Measurements from ENCODE around the gene CXCL14. TPM values are rescaled to one million over a fixed set of nuclear protein-coding genes. Genes with fewer than 3 reads are reported as not detected.

The CXCL14 gene
- total RNA-seq, 2 experiments from 2014 or later, result not detected

Other genes starting within 250 kb of the CXCL14 start
- 100 to 1,000 TPM; 253 to 258 TPM for gene MACROH2A1, start 179.8 kb downstream of the CXCL14 start, total RNA-seq
- gene DCANP1, start 131.6 kb downstream of the CXCL14 start, total RNA-seq, result not detected
- gene TIFAB, start 126.6 kb downstream of the CXCL14 start, total RNA-seq, result not detected
- not detected for gene NEUROG1, start 43.0 kb downstream of the CXCL14 start, total RNA-seq

Measured in activated naive CD8-positive, alpha-beta T cell treated with anti-CD3 and anti-CD28 coated beads, Interleukin-2, amount 10 ng/mL, durations not matched to agents 7 days and 5 days (primary cell).